ENCODE measurements around the gene NTF3.

DNA sequence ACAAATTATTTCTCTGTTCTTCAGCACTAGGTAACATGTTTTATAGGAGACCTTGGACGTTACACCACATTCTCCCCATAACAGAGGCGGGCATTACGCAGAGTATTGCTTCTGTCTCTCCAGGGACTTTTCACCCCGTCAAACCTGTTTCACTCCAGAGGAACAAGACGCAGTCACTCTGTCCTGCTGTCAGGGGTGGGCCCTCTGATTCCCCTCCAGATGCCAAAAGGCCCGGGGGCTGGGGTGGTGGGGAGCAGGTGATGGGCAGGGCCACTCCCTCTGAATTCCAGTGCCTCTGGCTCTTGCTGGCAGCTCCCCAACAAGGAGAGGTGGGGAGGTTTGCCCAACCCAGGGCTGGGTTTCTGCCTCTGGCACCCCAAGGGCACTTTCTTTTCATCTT lies 71.9 kb downstream of the NTF3 start:
- no peak for TF ChIP-seq ZNF274 (IDR thresholded peaks at IDR 0.05; ENCODE audit: borderline replicate concordance, low read depth, low read length)
- TF ChIP-seq ZFP36 (IDR thresholded peaks at IDR 0.05; ENCODE audit: low read depth, low read length, partially characterized antibody), result no peak
- TF ChIP-seq GTF2F1 (IDR thresholded peaks at IDR 0.05; ENCODE audit: low read depth, low read length), result no peak
- TF ChIP-seq POLR3A (IDR thresholded peaks at IDR 0.05; ENCODE audit: borderline replicate concordance, extremely low read depth, insufficient read depth, insufficient read length), result no peak
- TF ChIP-seq CEBPB (tag; IDR thresholded peaks at IDR 0.05), result no peak
- TF ChIP-seq, protein P1, sequence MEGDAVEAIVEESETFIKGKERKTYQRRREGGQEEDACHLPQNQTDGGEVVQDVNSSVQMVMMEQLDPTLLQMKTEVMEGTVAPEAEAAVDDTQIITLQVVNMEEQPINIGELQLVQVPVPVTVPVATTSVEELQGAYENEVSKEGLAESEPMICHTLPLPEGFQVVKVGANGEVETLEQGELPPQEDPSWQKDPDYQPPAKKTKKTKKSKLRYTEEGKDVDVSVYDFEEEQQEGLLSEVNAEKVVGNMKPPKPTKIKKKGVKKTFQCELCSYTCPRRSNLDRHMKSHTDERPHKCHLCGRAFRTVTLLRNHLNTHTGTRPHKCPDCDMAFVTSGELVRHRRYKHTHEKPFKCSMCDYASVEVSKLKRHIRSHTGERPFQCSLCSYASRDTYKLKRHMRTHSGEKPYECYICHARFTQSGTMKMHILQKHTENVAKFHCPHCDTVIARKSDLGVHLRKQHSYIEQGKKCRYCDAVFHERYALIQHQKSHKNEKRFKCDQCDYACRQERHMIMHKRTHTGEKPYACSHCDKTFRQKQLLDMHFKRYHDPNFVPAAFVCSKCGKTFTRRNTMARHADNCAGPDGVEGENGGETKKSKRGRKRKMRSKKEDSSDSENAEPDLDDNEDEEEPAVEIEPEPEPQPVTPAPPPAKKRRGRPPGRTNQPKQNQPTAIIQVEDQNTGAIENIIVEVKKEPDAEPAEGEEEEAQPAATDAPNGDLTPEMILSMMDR (IDR thresholded peaks at IDR 0.05 in 2 of 3, conservative IDR thresholded peaks at IDR 0.05 in 1 of 3; ENCODE audit: insufficient read depth in 2 of 3, low read depth in 1 of 3, low read length in 3 of 3), result no peak

Data from K562 (cell line).